ENCODE measurements around the gene TNFRSF1B. TPM values are rescaled to one million over a fixed set of nuclear protein-coding genes. Genes with fewer than 3 reads are reported as not detected.
A peak's percentile ranks its signal among the peaks of the same experiment; 100 is the strongest.

Gene TNFRSF1B
- total RNA-seq, 1 donor from 2014 or later: 9.9 TPM

DNA sequence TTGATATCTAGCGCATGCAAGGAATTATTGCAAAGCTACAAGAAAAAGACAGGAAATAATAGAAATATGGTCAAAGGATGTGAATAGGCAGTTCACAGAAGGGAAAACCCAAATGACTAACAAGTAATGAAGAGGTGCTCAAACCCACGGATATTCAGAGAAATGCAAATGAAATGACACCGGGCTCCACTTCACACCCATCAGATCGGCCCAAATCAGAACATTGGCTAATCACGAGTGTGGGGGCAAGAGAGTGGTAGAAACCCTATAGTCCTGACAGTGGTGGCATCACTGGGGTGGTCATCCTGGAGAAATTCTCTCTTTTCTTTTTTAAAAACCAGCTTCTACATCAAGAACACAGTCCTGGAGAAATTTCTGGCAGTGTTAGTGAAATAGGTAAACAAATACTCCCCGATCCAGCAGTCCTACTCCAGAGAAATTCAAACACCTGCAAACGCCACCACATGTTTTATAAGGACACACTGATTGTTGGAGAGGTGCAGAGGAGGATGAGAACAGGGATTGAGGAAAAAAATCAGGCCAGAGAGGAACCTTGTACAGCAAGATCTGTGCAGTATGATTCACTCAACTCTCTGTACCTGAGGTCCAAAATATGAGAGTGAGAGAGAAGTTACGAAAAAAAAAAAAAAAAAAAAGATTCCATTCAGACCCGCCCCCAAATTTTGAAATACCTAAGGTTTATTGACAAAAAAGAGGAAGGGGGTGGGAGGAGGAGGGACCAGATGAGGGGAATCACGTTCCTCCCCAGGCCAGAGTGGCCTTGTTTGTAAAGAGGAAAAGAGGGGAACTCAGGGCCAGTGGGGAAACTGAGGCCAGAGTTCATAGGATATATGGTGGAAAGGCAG is 9.2 kb upstream of the TNFRSF1B start:
- H3K27me3 ChIP-seq (ENCODE audit: control insufficient read depth in 3 of 3, insufficient read depth in 3 of 3, low read length in 3 of 3): no peaks in the 10 kb centered on the region
- H3K9ac ChIP-seq (ENCODE audit: low read depth in 1 of 3, low read length in 3 of 3): no peak overlapping the region
- no peaks in the 10 kb centered on the region for H3K9me3 ChIP-seq (ENCODE audit: control insufficient read depth in 3 of 3, low read length in 3 of 3)
- no peak overlapping the region for H3K4me3 ChIP-seq (ENCODE audit: low read length in 3 of 3)
- no peak overlapping the region for H3K27ac ChIP-seq (ENCODE audit: low read depth, low read length)
- H3K4me1 ChIP-seq (ENCODE audit: control insufficient read depth in 3 of 3, insufficient read depth in 3 of 3, low read length in 3 of 3): peaks cover 24 to 31% (median 29%) of the 10 kb centered on the region in 3 donors
- no peaks in the 10 kb centered on the region for H3K36me3 ChIP-seq (ENCODE audit: control insufficient read depth in 3 of 3, insufficient read depth in 3 of 3, low read length in 3 of 3)

GRCh38 chr1:12158357-12159092 is 8.3 kb upstream of the TNFRSF1B start:
- H3K27ac ChIP-seq (ENCODE audit: low read depth, low read length): no peak overlapping the region
- no peak overlapping the region for H3K9ac ChIP-seq (ENCODE audit: low read depth in 1 of 3, low read length in 3 of 3)
- no peak overlapping the region for H3K4me3 ChIP-seq (ENCODE audit: low read length in 3 of 3)
- no peaks in the 10 kb centered on the region for H3K9me3 ChIP-seq (ENCODE audit: control insufficient read depth in 3 of 3, low read length in 3 of 3)
- no peaks in the 10 kb centered on the region for H3K27me3 ChIP-seq (ENCODE audit: control insufficient read depth in 3 of 3, insufficient read depth in 3 of 3, low read length in 3 of 3)
- no peaks in the 10 kb centered on the region for H3K36me3 ChIP-seq (ENCODE audit: control insufficient read depth in 3 of 3, insufficient read depth in 3 of 3, low read length in 3 of 3)
- H3K4me1 ChIP-seq (ENCODE audit: control insufficient read depth in 3 of 3, insufficient read depth in 3 of 3, low read length in 3 of 3): peaks cover 20 to 31% (median 25%) of the 10 kb centered on the region in 3 donors

DNA sequence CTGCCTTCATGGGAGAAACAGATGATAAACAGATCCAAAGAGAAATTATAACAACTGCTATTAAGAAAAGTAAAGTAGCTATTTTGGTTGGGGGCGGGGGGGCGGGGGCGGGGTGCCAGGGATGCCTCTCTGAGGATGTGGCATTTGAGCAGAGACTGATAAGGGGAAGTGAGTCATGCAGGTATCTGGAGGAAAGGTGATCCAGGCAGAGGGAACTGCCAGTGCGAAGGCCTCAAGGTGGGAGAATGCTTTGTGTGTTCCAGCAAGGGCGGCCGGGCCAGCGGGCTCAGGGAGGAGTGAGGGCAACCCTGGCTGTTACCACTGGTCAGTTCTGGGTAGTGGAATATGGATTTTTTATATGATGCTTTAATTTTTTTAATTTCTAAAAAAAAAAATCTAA is 7.0 kb upstream of the TNFRSF1B start:
- Histone ChIP-seq H3K9me3 (ENCODE audit: control insufficient read depth in 3 of 3, low read length in 3 of 3) (no peaks in the 10 kb centered on the region), H3K4me3 (ENCODE audit: low read length in 3 of 3) (no peak overlapping the region), H3K27ac (ENCODE audit: low read depth, low read length) (no peak overlapping the region), H3K27me3 (ENCODE audit: control insufficient read depth in 3 of 3, insufficient read depth in 3 of 3, low read length in 3 of 3) (no peaks in the 10 kb centered on the region), H3K9ac (ENCODE audit: low read depth in 1 of 3, low read length in 3 of 3) (no peak overlapping the region), H3K4me1 (ENCODE audit: control insufficient read depth in 3 of 3, insufficient read depth in 3 of 3, low read length in 3 of 3) (peaks cover 19 to 33% (median 25%) of the 10 kb centered on the region in 3 donors), H3K36me3 (ENCODE audit: control insufficient read depth in 3 of 3, insufficient read depth in 3 of 3, low read length in 3 of 3) (no peaks in the 10 kb centered on the region)

- Histone ChIP-seq H3K27me3 (ENCODE audit: control insufficient read depth in 3 of 3, insufficient read depth in 3 of 3, low read length in 3 of 3) (no peaks in the 10 kb centered on the region), H3K4me1 (ENCODE audit: control insufficient read depth in 3 of 3, insufficient read depth in 3 of 3, low read length in 3 of 3) (peaks cover 19 to 33% (median 26%) of the 10 kb centered on the region in 3 donors), H3K27ac (ENCODE audit: low read depth, low read length) (peak overlapping the region; percentile 70), H3K36me3 (ENCODE audit: control insufficient read depth in 3 of 3, insufficient read depth in 3 of 3, low read length in 3 of 3) (no peaks in the 10 kb centered on the region), H3K9me3 (ENCODE audit: control insufficient read depth in 3 of 3, low read length in 3 of 3) (no peaks in the 10 kb centered on the region), H3K9ac (ENCODE audit: low read depth in 1 of 3, low read length in 3 of 3) (peak overlapping the region in 1 of 3 donors; percentile 33), H3K4me3 (ENCODE audit: low read length in 3 of 3) (peak overlapping the region in 1 of 3 donors; percentile 45)
Observed at GRCh38 chr1:12161324-12161661, 5.5 kb upstream of the TNFRSF1B start.

- peaks cover 19 to 36% (median 29%) of the 10 kb centered on the region in 3 donors for H3K4me1 ChIP-seq (ENCODE audit: control insufficient read depth in 3 of 3, insufficient read depth in 3 of 3, low read length in 3 of 3)
- no peaks in the 10 kb centered on the region for H3K9me3 ChIP-seq (ENCODE audit: control insufficient read depth in 3 of 3, low read length in 3 of 3)
- no peaks in the 10 kb centered on the region for H3K27me3 ChIP-seq (ENCODE audit: control insufficient read depth in 3 of 3, insufficient read depth in 3 of 3, low read length in 3 of 3)
- H3K36me3 ChIP-seq (ENCODE audit: control insufficient read depth in 3 of 3, insufficient read depth in 3 of 3, low read length in 3 of 3): no peaks in the 10 kb centered on the region
- H3K4me3 ChIP-seq (ENCODE audit: low read length in 3 of 3): peak overlapping the region in 2 of 3 donors; percentile 45 to 48
- peak overlapping the region; percentile 70 for H3K27ac ChIP-seq (ENCODE audit: low read depth, low read length)
- peak overlapping the region; percentile 10 to 57 (median 55) for H3K9ac ChIP-seq (ENCODE audit: low read depth in 1 of 3, low read length in 3 of 3)
Observed at GRCh38 chr1:12161662-12162458, 4.9 kb upstream of the TNFRSF1B start.

- Histone ChIP-seq H3K36me3 (ENCODE audit: control insufficient read depth in 3 of 3, insufficient read depth in 3 of 3, low read length in 3 of 3) (no peaks in the 10 kb centered on the region), H3K27ac (ENCODE audit: low read depth, low read length) (peak overlapping the region; percentile 70), H3K27me3 (ENCODE audit: control insufficient read depth in 3 of 3, insufficient read depth in 3 of 3, low read length in 3 of 3) (no peaks in the 10 kb centered on the region), H3K9ac (ENCODE audit: low read depth in 1 of 3, low read length in 3 of 3) (peak overlapping the region in 2 of 3 donors; percentile 55 to 57), H3K9me3 (ENCODE audit: control insufficient read depth in 3 of 3, low read length in 3 of 3) (no peaks in the 10 kb centered on the region), H3K4me1 (ENCODE audit: control insufficient read depth in 3 of 3, insufficient read depth in 3 of 3, low read length in 3 of 3) (peaks cover 19 to 42% (median 33%) of the 10 kb centered on the region in 3 donors), H3K4me3 (ENCODE audit: low read length in 3 of 3) (no peak overlapping the region)
Observed at GRCh38 chr1:12162459-12163137, 4.2 kb upstream of the TNFRSF1B start.

GRCh38 chr1:12163210-12163609 is 3.6 kb upstream of the TNFRSF1B start:
- Histone ChIP-seq H3K4me1 (ENCODE audit: control insufficient read depth in 3 of 3, insufficient read depth in 3 of 3, low read length in 3 of 3) (peaks cover 22 to 48% (median 35%) of the 10 kb centered on the region in 3 donors), H3K27me3 (ENCODE audit: control insufficient read depth in 3 of 3, insufficient read depth in 3 of 3, low read length in 3 of 3) (no peaks in the 10 kb centered on the region), H3K36me3 (ENCODE audit: control insufficient read depth in 3 of 3, insufficient read depth in 3 of 3, low read length in 3 of 3) (no peaks in the 10 kb centered on the region), H3K27ac (ENCODE audit: low read depth, low read length) (no peak overlapping the region), H3K9me3 (ENCODE audit: control insufficient read depth in 3 of 3, low read length in 3 of 3) (no peaks in the 10 kb centered on the region), H3K4me3 (ENCODE audit: low read length in 3 of 3) (no peak overlapping the region), H3K9ac (ENCODE audit: low read depth in 1 of 3, low read length in 3 of 3) (no peak overlapping the region)

GRCh38 chr1:12164210-12164609 is 2.6 kb upstream of the TNFRSF1B start:
- H3K27me3 ChIP-seq (ENCODE audit: control insufficient read depth in 3 of 3, insufficient read depth in 3 of 3, low read length in 3 of 3): no peaks in the 10 kb centered on the region
- H3K9ac ChIP-seq (ENCODE audit: low read depth in 1 of 3, low read length in 3 of 3): no peak overlapping the region
- H3K9me3 ChIP-seq (ENCODE audit: control insufficient read depth in 3 of 3, low read length in 3 of 3): no peaks in the 10 kb centered on the region
- no peak overlapping the region for H3K27ac ChIP-seq (ENCODE audit: low read depth, low read length)
- no peak overlapping the region for H3K4me3 ChIP-seq (ENCODE audit: low read length in 3 of 3)
- H3K36me3 ChIP-seq (ENCODE audit: control insufficient read depth in 3 of 3, insufficient read depth in 3 of 3, low read length in 3 of 3): no peaks in the 10 kb centered on the region
- H3K4me1 ChIP-seq (ENCODE audit: control insufficient read depth in 3 of 3, insufficient read depth in 3 of 3, low read length in 3 of 3): peaks cover 24 to 54% (median 42%) of the 10 kb centered on the region in 3 donors

DNA sequence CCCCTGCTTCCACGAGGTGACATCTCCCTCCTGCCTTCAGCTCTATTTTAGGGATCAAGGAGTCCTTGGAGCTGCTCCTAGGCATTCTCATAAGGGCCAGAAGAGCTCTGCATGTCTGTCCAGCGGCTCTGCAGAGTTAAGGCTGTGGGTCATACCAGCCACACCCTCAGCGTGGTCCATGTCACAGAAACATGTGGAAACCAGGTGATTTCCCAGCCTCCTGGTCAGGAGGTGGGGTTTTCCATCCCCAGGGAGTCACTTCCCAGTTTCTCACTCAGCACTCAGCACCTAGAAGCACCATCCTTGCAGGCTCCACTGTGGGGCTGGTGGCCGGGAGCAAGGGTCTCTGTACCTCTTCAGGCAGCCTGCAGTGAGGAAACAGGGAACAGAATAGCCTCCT is 1.4 kb upstream of the TNFRSF1B start:
- Histone ChIP-seq H3K27me3 (ENCODE audit: control insufficient read depth in 3 of 3, insufficient read depth in 3 of 3, low read length in 3 of 3) (no peaks in the 10 kb centered on the region), H3K9me3 (ENCODE audit: control insufficient read depth in 3 of 3, low read length in 3 of 3) (no peaks in the 10 kb centered on the region), H3K9ac (ENCODE audit: low read depth in 1 of 3, low read length in 3 of 3) (peak overlapping the region in 1 of 3 donors; percentile 16), H3K4me3 (ENCODE audit: low read length in 3 of 3) (no peak overlapping the region), H3K36me3 (ENCODE audit: control insufficient read depth in 3 of 3, insufficient read depth in 3 of 3, low read length in 3 of 3) (no peaks in the 10 kb centered on the region), H3K4me1 (ENCODE audit: control insufficient read depth in 3 of 3, insufficient read depth in 3 of 3, low read length in 3 of 3) (peaks cover 34 to 65% (median 53%) of the 10 kb centered on the region in 3 donors), H3K27ac (ENCODE audit: low read depth, low read length) (no peak overlapping the region)
